ENCODE results near the gene SUFU.

Gene SUFU

DNA sequence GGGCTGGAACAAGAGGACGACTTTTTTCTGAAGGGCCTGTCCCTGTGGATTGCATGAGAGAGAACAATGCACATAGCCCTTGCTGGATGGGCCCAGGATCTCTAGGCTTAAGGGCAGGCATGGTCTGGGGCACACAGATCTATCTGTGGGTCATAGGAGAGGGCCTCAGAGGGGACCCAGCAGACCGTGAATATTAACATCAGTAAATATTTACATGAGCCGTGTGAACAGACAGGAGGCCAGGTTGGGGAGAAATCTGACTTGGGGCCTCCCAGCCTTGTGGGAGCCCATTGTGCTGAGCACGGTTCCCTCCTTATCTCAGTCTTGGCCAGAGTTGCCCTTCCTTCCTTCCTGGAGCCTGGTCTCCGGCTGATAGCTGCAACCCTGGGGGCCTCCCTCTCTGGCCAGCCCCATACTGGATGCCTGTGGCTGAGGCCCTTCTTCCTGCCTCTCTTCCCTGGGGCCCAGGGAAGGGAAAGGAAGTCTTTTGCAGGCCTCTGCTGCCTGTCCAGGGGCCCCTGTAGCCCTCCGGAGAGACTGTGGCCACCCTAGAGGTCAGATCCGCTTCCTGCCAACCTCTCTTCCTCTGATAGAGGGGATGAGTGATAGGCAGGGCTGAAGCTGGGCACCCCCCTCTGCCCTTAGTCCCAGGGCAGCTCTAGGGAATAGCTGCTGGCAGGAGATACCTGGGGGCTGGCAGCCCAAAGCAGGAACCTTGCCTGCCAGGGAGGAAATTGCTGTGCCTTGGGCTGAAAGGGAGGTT lies 96.0 kb downstream of the SUFU start:
- H3K27ac Mint-ChIP-seq = no peak overlapping the region
- H3K4me3 Mint-ChIP-seq = no peak overlapping the region
- H3K9me3 Mint-ChIP-seq = no peaks in the 10 kb centered on the region
- ATAC-seq = no peak
- no peak for DNase-seq
- peaks cover 2% of the 10 kb centered on the region for H3K36me3 Mint-ChIP-seq (ENCODE audit: low read depth)
- no peaks in the 10 kb centered on the region for H3K27me3 Mint-ChIP-seq
- peaks cover 8% of the 10 kb centered on the region for H3K4me1 Mint-ChIP-seq

GRCh38 chr10:102600816-102601215 lies 97.0 kb downstream of the SUFU start:
- DNase-seq (no peak), ATAC-seq (no peak)
- Mint-ChIP-seq H3K27me3 (no peaks in the 10 kb centered on the region), H3K4me1 (peaks cover 8% of the 10 kb centered on the region), H3K36me3 (ENCODE audit: low read depth) (peaks cover 2% of the 10 kb centered on the region), H3K4me3 (no peak overlapping the region), H3K9me3 (no peaks in the 10 kb centered on the region), H3K27ac (no peak overlapping the region)

GRCh38 chr10:102601639-102602038 lies 97.9 kb downstream of the SUFU start:
- Mint-ChIP-seq H3K27me3 (no peaks in the 10 kb centered on the region), H3K27ac (no peak overlapping the region), H3K36me3 (ENCODE audit: low read depth) (peaks cover 2% of the 10 kb centered on the region)

DNA sequence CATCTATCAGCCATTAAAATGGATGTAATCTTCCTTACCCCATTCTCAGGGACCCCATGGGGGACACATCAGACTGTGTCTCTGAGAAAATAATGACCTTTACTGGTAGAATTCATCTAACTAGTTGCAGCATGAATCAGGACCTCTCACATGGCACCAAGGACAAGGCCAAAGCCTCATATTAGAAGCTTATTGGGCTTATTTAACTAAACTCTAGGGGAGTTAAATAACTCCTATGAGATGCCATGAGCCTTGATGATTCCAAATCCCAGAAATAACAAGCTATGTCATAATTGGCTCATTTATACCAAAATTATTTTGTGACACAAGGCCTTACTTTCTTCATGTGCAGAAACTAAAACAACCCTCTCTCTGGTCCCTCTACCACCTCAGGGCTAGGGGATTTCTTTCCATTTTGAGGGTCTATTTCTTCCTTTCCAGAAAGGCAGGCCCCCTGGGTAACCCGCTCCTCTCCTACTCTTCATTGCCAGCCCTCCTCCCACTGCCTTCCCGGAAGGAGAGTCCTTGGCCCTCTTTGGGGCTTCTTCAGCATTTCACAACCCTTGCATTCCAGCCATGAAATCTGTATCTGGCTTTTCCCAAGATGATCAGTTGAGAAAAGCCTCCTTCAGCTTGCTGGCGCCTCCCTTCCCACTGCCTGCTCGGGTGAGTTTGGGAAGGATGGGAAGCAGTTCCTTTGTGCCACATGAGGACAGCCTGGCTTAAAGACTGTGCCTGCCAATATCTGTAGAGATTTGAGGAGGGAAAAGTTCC lies 98.7 kb downstream of the SUFU start:
- Mint-ChIP-seq H3K9me3 (no peaks in the 10 kb centered on the region), H3K36me3 (ENCODE audit: low read depth) (peaks cover 2% of the 10 kb centered on the region), H3K4me1 (peaks cover 8% of the 10 kb centered on the region), H3K27ac (no peak overlapping the region), H3K27me3 (no peaks in the 10 kb centered on the region), H3K4me3 (no peak overlapping the region)
- ATAC-seq (no peak), DNase-seq (no peak)

More at GRCh38 chr10:102601639-102602038, 97.9 kb downstream of the SUFU start:
- H3K4me3 Mint-ChIP-seq = no peak overlapping the region
- DNase-seq (no peak), ATAC-seq (no peak)
- no peaks in the 10 kb centered on the region for H3K9me3 Mint-ChIP-seq
- H3K4me1 Mint-ChIP-seq = peaks cover 8% of the 10 kb centered on the region

DNA sequence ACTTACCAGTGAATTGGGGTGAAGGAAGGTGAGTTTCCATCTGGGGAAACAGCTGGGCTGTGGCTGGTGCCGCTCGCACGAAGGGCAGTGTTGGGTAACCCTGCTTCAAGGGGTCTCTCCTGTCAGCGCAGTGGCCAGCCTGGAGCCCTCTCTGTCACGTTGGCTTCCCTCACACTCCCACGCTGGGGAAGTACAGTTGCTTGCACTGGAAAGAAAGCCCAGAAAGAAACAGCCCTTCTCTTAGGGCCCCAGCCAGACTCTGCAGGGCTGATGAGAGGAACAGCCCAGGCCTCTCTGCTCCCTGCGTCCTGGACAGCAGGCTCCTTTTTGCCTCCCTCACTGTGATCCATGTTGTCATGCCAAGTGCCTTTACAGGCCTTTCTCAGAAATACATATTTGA lies 100.2 kb downstream of the SUFU start:
- Mint-ChIP-seq H3K27me3 (no peaks in the 10 kb centered on the region), H3K4me3 (no peak overlapping the region), H3K4me1 (peaks cover 13% of the 10 kb centered on the region), H3K27ac (no peak overlapping the region), H3K9me3 (no peaks in the 10 kb centered on the region), H3K36me3 (ENCODE audit: low read depth) (peaks cover 2% of the 10 kb centered on the region)
- no peak for DNase-seq
- ATAC-seq = no peak

DNA sequence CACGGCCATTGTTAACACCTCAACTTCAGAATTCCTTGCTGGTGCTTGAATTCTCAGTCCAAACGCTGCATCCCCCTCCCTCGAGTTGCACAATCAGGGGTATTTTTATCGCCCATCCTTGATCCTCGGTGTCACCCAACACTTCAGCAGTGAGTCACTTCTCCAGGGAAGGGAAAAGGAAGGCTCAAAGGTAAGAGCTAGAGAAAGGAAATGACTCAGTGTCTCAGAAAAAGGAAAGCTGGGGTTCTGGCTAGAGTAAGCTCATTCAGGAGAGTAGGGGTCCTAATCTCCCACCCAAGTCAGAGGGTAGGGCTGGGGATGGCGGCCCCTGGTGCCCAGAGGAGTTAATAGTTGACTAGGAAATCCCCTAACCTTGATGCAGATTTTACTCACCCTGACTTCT lies 100.7 kb downstream of the SUFU start:
- peaks cover 2% of the 10 kb centered on the region for H3K36me3 Mint-ChIP-seq (ENCODE audit: low read depth)
- H3K9me3 Mint-ChIP-seq = no peaks in the 10 kb centered on the region
- H3K27ac Mint-ChIP-seq = peak overlapping the region; percentile 25
- ATAC-seq = no peak
- peaks cover 14% of the 10 kb centered on the region for H3K4me1 Mint-ChIP-seq
- H3K4me3 Mint-ChIP-seq = no peak overlapping the region
- no peaks in the 10 kb centered on the region for H3K27me3 Mint-ChIP-seq
- no peak for DNase-seq

DNA sequence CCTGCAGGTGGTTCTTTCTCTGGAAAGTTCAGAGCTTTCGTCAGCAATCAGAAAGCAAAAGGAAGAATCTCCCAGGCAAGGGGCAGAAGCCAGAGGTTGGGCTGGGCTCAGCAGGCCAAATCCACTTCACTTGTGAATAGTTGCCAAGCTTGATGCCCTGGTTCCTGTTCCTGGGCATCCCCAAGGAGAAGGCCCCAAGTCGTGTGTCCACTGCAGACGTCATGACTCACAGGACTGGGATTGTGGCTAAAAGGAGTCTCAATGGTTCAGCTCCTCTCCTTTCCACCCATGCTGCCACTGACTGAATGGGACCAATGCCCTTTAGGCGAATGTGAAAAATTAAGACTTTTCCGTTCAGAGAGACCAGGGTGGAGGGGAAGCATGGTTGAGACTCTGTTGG lies 101.9 kb downstream of the SUFU start:
- no peak overlapping the region for H3K27ac Mint-ChIP-seq
- H3K4me1 Mint-ChIP-seq = peaks cover 16% of the 10 kb centered on the region
- DNase-seq (no peak), ATAC-seq (no peak)
- H3K9me3 Mint-ChIP-seq = no peaks in the 10 kb centered on the region
- no peak overlapping the region for H3K4me3 Mint-ChIP-seq
- H3K36me3 Mint-ChIP-seq (ENCODE audit: low read depth) = no peaks in the 10 kb centered on the region
- no peaks in the 10 kb centered on the region for H3K27me3 Mint-ChIP-seq

- ATAC-seq = no peak
- no peak for DNase-seq
- no peak overlapping the region for H3K27ac Mint-ChIP-seq
- H3K4me1 Mint-ChIP-seq = peaks cover 44% of the 10 kb centered on the region
- no peaks in the 10 kb centered on the region for H3K36me3 Mint-ChIP-seq (ENCODE audit: low read depth)
- H3K27me3 Mint-ChIP-seq = no peaks in the 10 kb centered on the region
- H3K4me3 Mint-ChIP-seq = no peak overlapping the region
- no peaks in the 10 kb centered on the region for H3K9me3 Mint-ChIP-seq
Measured at GRCh38 chr10:102608487-102608886, 104.7 kb downstream of the SUFU start.

DNA sequence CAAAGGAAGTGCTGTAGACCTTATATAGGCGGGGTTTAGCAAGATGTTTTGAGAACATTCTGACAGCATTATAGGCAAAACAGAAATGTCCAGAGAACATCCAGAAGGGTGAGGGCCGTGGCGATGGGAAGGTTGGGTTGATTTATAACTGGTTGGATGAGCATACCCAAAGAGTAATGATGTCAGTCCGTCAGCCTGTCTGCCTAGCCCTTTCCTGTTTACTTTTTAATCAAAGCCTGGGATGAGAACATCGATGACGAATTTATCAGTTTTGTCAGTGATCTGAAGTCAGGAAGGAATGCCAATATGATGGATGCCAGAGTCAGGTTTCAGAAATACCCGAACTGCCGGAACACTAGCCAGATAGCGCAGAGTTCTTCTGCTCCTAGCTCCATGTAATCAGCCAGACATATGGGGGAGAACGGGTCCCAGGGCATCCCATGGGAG lies 106.7 kb downstream of the SUFU start:
- Mint-ChIP-seq H3K27ac (no peak overlapping the region), H3K36me3 (ENCODE audit: low read depth) (no peaks in the 10 kb centered on the region), H3K4me1 (peaks cover 39% of the 10 kb centered on the region), H3K27me3 (no peaks in the 10 kb centered on the region), H3K4me3 (no peak overlapping the region), H3K9me3 (no peaks in the 10 kb centered on the region)
- ATAC-seq = no peak
- no peak for DNase-seq

- peak overlapping the region; percentile 15 for H3K27ac Mint-ChIP-seq
- peaks cover 39% of the 10 kb centered on the region for H3K4me1 Mint-ChIP-seq
- no peaks in the 10 kb centered on the region for H3K27me3 Mint-ChIP-seq
- ATAC-seq = no peak
- no peaks in the 10 kb centered on the region for H3K9me3 Mint-ChIP-seq
- H3K4me3 Mint-ChIP-seq = no peak overlapping the region
- no peak for DNase-seq
- no peaks in the 10 kb centered on the region for H3K36me3 Mint-ChIP-seq (ENCODE audit: low read depth)
Measured at GRCh38 chr10:102611514-102612087, 107.8 kb downstream of the SUFU start.

DNA sequence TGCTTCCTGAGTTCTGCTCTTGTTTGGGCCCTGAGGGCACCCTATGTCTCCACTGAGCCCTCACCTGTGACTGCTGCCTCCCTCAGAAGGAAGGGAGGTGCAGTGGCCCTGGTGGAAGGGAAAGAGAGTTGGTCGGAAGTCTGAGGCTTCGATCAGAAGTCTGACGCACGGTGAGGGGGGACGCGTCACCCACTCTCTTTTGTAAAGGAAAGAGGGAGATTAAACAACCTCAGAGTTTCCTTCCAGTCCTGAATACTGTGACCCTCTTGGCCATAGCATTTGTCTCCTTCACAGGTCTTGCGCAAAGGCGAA lies 109.1 kb downstream of the SUFU start:
- peaks cover 39% of the 10 kb centered on the region for H3K4me1 Mint-ChIP-seq

GRCh38 chr10:102613286-102613685 lies 109.5 kb downstream of the SUFU start:
- no peak for DNase-seq
- peak overlapping the region; percentile 95 for H3K27ac Mint-ChIP-seq
- H3K4me1 Mint-ChIP-seq = peaks cover 37% of the 10 kb centered on the region
- peak overlapping the region; percentile 30 for H3K4me3 Mint-ChIP-seq
- H3K27me3 Mint-ChIP-seq = no peaks in the 10 kb centered on the region
- peak; percentile 16 for ATAC-seq
- H3K36me3 Mint-ChIP-seq (ENCODE audit: low read depth) = no peaks in the 10 kb centered on the region
- no peaks in the 10 kb centered on the region for H3K9me3 Mint-ChIP-seq

More for the DNA sequence above, 109.1 kb downstream of the SUFU start:
- Mint-ChIP-seq H3K9me3 (no peaks in the 10 kb centered on the region), H3K4me3 (peak overlapping the region; percentile 30), H3K27me3 (no peaks in the 10 kb centered on the region), H3K36me3 (ENCODE audit: low read depth) (no peaks in the 10 kb centered on the region), H3K27ac (peak overlapping the region; percentile 95)
- DNase-seq (peak; percentile 60), ATAC-seq (peak; percentile 81)

DNA sequence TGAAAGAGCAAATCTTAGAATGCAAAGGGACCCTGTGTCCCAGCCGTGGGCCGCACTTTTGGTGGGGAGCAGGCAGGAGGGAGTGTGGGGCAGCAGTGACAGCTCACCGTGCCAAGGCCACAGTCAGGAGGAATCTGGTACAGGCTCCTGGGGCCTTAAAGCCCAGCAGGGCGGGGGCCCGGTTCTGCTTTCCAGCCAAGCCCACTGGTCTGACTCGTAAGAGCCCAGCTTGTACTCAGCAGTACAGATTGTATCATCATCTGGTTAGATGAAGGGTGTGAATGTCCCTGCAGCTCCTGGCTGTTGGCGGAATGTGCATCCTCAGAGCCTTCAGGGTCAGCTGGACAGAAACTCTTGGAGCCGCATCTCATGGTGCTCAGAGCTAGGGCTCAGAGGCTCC lies 110.0 kb downstream of the SUFU start:
- Mint-ChIP-seq H3K9me3 (no peaks in the 10 kb centered on the region), H3K4me1 (peaks cover 36% of the 10 kb centered on the region), H3K27ac (peak overlapping the region; percentile 95), H3K4me3 (no peak overlapping the region), H3K27me3 (no peaks in the 10 kb centered on the region), H3K36me3 (ENCODE audit: low read depth) (no peaks in the 10 kb centered on the region)
- DNase-seq (no peak), ATAC-seq (no peak)

GRCh38 chr10:102614888-102615287 lies 111.1 kb downstream of the SUFU start:
- H3K9me3 Mint-ChIP-seq = no peaks in the 10 kb centered on the region
- H3K36me3 Mint-ChIP-seq (ENCODE audit: low read depth) = no peaks in the 10 kb centered on the region
- no peak overlapping the region for H3K27ac Mint-ChIP-seq
- DNase-seq (no peak), ATAC-seq (no peak)
- no peak overlapping the region for H3K4me3 Mint-ChIP-seq
- no peaks in the 10 kb centered on the region for H3K27me3 Mint-ChIP-seq
- H3K4me1 Mint-ChIP-seq = peaks cover 34% of the 10 kb centered on the region

DNA sequence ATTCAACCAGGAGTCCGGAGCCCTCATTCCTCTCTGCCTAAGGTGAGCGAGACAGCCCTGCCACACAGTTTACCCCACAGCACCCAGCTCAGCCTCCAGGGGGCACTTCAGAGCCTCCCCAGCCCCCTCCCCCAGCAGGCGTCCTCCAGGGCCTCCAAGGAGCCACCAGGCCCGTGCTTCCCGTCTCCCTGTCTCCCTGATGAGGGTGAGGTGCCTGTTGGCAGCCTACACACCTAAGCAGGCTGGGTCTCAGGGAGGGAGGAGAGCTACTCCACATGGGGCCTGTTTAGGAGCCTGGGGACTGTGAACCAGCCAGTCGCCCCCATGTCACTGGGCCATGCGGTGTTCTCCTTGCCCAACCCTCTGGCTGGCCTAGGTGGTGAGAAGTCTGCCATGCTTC lies 111.6 kb downstream of the SUFU start:
- Mint-ChIP-seq H3K27me3 (no peaks in the 10 kb centered on the region), H3K36me3 (ENCODE audit: low read depth) (no peaks in the 10 kb centered on the region), H3K9me3 (no peaks in the 10 kb centered on the region), H3K4me1 (peaks cover 34% of the 10 kb centered on the region), H3K27ac (no peak overlapping the region), H3K4me3 (no peak overlapping the region)
- DNase-seq = peak; percentile 50
- no peak for ATAC-seq

Measured in activated naive CD8-positive, alpha-beta T cell treated with anti-CD3 and anti-CD28 coated beads, Interleukin-2, amount 50 U/mL, for 24 hours (primary cell).